ENCODE data around the gene SHMT2. TPM values are rescaled to one million over a fixed set of nuclear protein-coding genes. Genes with fewer than 3 reads are reported as not detected.

Gene SHMT2
- total RNA-seq, 1 experiment from 2014 or later, result 297 TPM

DNA sequence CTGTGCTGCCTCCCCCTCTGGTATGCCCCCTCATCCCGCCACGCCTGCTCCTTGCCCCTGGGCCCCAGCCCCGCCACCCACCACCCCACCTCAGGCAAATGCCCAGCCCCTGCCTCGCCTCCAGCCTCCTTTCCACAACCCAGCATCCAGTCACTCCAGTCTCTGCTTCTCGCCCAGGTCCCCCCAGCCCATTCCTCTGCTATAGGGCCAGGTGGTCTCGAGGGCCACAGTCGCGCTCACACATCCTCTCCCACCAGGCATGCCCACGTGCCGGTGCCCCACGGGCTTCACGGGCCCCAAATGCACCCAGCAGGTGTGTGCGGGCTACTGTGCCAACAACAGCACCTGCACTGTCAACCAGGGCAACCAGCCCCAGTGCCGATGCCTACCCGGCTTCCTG lies 19.1 kb upstream of the SHMT2 start:
- ChIA-PET CTCF (interaction anchor here (8.3 to 8.5 kb wide), 2 partner anchors 15 to 30 kb away, joined by 197 to 415 read pairs; a partner anchor contains a TSS), POLR2A (no interaction called here)
- Mint-ChIP-seq H3K4me1 (peaks cover 25% of the 10 kb centered on the region), H3K27ac (no peak overlapping the region), H3K4me3 (no peak overlapping the region), H3K27me3 (ENCODE audit: low read depth) (peaks cover 22% of the 10 kb centered on the region), H3K36me3 (peaks cover 26% of the 10 kb centered on the region), H3K9me3 (no peaks in the 10 kb centered on the region)
- DNase-seq (ENCODE audit: low spot score) (no peak), ATAC-seq (no peak)
- TF ChIP-seq, protein P1, sequence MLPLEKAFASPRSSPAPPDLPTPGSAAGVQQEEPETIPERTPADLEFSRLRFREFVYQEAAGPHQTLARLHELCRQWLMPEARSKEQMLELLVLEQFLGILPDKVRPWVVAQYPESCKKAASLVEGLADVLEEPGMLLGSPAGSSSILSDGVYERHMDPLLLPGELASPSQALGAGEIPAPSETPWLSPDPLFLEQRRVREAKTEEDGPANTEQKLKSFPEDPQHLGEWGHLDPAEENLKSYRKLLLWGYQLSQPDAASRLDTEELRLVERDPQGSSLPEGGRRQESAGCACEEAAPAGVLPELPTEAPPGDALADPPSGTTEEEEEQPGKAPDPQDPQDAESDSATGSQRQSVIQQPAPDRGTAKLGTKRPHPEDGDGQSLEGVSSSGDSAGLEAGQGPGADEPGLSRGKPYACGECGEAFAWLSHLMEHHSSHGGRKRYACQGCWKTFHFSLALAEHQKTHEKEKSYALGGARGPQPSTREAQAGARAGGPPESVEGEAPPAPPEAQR (CRISPR knock-in tag; IDR thresholded peaks at IDR 0.05), result no peak
- TF ChIP-seq, protein P2, sequence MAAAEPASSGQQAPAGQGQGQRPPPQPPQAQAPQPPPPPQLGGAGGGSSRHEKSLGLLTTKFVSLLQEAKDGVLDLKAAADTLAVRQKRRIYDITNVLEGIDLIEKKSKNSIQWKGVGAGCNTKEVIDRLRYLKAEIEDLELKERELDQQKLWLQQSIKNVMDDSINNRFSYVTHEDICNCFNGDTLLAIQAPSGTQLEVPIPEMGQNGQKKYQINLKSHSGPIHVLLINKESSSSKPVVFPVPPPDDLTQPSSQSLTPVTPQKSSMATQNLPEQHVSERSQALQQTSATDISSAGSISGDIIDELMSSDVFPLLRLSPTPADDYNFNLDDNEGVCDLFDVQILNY (CRISPR knock-in tag; IDR thresholded peaks at IDR 0.05), result no peak
- TF ChIP-seq NR3C1 (CRISPR knock-in tag; conservative IDR thresholded peaks at IDR 0.05; ENCODE audit: low read depth) (no peak), ZNF671 (CRISPR knock-in tag; IDR thresholded peaks at IDR 0.05) (no peak), SOX15 (CRISPR knock-in tag; IDR thresholded peaks at IDR 0.05) (no peak), CBFB (CRISPR knock-in tag; IDR thresholded peaks at IDR 0.05; ENCODE audit: low read depth) (no peak), CREM (CRISPR knock-in tag; IDR thresholded peaks at IDR 0.05) (no peak), HMGA2 (CRISPR knock-in tag; IDR thresholded peaks at IDR 0.05) (no peak), ZNF423 (CRISPR knock-in tag; IDR thresholded peaks at IDR 0.05) (no peak), ZNF121 (CRISPR knock-in tag; IDR thresholded peaks at IDR 0.05) (no peak)

DNA sequence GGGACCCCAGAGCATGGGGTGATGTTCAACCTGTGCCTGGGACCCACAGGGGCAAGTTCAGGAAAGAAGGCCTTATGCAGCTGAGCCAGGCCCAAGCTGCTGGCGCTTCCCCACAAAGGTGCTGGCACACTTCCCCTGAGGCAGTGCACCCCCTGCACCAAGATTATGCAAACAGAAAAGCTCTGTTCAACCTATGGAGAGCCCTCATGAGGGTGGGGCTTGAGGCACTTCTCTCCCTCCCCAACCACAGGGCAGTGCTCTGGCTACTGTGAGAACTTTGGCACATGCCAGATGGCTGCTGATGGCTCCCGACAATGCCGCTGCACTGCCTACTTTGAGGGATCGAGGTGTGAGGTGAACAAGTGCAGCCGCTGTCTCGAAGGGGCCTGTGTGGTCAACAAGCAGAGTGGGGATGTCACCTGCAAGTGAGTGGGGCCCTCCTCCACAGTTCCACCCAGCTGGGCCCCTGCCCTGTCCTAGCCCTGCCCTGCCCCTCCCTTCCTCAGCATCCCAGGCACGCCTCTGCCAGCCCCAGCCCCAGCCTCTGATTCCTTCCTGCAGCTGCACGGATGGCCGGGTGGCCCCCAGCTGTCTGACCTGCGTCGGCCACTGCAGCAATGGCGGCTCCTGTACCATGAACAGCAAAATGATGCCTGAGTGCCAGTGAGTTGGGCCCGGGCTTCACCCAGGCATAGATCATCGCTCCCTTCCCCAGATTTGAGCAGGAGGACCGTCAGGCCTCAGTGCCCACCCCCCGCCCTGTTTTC lies 18.4 kb upstream of the SHMT2 start:
- no peak for ATAC-seq
- H3K4me3 Mint-ChIP-seq, result no peak overlapping the region
- H3K4me1 Mint-ChIP-seq, result peaks cover 31% of the 10 kb centered on the region
- peaks cover 20% of the 10 kb centered on the region for H3K36me3 Mint-ChIP-seq
- H3K27ac Mint-ChIP-seq, result no peak overlapping the region
- ChIA-PET CTCF (interaction anchor here (0.6 to 8.5 kb wide), 3 partner anchors 14 to 78 kb away, joined by 3 to 415 read pairs (median 197); a partner anchor contains a TSS), POLR2A (no interaction called here)
- H3K9me3 Mint-ChIP-seq, result no peaks in the 10 kb centered on the region
- DNase-seq (ENCODE audit: low spot score), result no peak
- peaks cover 29% of the 10 kb centered on the region for H3K27me3 Mint-ChIP-seq (ENCODE audit: low read depth)
- TF ChIP-seq CTCF (IDR thresholded peaks at IDR 0.05) (no peak), E2F1 (CRISPR knock-in tag; IDR thresholded peaks at IDR 0.05) (no peak), PRRX2 (CRISPR knock-in tag; IDR thresholded peaks at IDR 0.05) (no peak), ZNF512 (CRISPR knock-in tag; IDR thresholded peaks at IDR 0.05; ENCODE audit: borderline replicate concordance) (no peak), ZNF425 (CRISPR knock-in tag; conservative IDR thresholded peaks at IDR 0.05) (no peak), FOXK1 (CRISPR knock-in tag; IDR thresholded peaks at IDR 0.05) (no peak), ZNF396 (CRISPR knock-in tag; IDR thresholded peaks at IDR 0.05; ENCODE audit: borderline replicate concordance) (no peak), JUN (CRISPR knock-in tag; IDR thresholded peaks at IDR 0.05) (no peak), MXD4 (CRISPR knock-in tag; IDR thresholded peaks at IDR 0.05; ENCODE audit: borderline replicate concordance) (no peak)
- TF ChIP-seq, protein P3, sequence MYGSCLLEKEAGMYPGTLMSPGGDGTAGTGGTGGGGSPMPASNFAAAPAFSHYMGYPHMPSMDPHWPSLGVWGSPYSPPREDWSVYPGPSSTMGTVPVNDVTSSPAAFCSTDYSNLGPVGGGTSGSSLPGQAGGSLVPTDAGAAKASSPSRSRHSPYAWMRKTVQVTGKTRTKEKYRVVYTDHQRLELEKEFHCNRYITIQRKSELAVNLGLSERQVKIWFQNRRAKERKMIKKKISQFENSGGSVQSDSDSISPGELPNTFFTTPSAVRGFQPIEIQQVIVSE (CRISPR knock-in tag; IDR thresholded peaks at IDR 0.05; ENCODE audit: borderline replicate concordance), result no peak
- TF ChIP-seq, protein P4, sequence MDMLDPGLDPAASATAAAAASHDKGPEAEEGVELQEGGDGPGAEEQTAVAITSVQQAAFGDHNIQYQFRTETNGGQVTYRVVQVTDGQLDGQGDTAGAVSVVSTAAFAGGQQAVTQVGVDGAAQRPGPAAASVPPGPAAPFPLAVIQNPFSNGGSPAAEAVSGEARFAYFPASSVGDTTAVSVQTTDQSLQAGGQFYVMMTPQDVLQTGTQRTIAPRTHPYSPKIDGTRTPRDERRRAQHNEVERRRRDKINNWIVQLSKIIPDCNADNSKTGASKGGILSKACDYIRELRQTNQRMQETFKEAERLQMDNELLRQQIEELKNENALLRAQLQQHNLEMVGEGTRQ (CRISPR knock-in tag; IDR thresholded peaks at IDR 0.05), result no peak
